ENCODE results near the gene RBM15B. TPM values are rescaled to one million over a fixed set of nuclear protein-coding genes. Genes with fewer than 3 reads are reported as not detected.

The RBM15B gene
- 38.8 and 40.6 TPM in 2 replicates for total RNA-seq

GRCh38 chr3:51391075-51391565 lies at the start of gene RBM15B:
Gene RBM15B (plus strand): TSS chr3:51391285. CDS start chr3:51391400, 115 bp downstream.

DNA sequence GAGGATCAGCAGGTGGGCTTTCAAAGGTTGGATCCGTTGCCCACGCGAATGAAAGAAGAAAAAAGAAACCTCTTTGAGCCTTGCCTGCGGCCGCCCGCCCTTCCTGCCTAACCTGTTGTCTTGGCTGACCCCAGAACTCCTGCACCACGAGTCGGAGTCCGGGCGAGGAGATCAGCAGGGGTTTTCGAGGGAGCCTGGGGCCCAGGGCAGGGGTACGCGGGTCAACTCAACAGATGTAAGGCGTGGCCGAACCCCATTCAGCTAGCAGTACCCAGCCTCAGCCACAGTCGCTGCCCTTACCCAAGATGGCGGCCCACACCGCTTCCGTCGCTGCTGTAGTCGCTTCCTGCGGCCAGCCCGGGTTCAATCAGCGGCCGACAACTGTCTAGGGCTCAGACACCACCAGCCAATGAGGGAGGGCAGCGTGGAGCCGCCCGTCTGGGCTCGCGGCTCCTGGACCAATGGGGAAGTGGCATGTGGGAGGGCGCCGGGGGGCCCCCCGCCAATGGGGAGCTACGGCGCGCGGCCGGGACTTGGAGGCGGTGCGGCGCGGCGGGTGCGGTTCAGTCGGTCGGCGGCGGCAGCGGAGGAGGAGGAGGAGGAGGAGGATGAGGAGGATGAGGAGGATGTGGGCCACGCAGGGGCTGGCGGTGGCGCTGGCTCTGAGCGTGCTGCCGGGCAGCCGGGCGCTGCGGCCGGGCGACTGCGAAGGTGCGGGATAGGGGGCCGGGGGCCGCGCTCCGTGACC lies 6.2 kb upstream of the RBM15B start, which contains the start of gene MANF:
TSS of gene MANF (plus strand) at position 566 of the 748 bp plus-strand sequence. CDS start at position 618, 52 bp downstream.

Other genes starting within 250 kb of the RBM15B start
- gene MANF, start 6.0 kb upstream of the RBM15B start, total RNA-seq: 69.6 and 86.7 TPM in 2 replicates
- gene DCAF1, start 108.7 kb downstream of the RBM15B start, total RNA-seq: 20.5 and 22.4 TPM in 2 replicates
- 15.4 and 15.9 TPM in 2 replicates for gene RAD54L2, start 147.4 kb downstream of the RBM15B start, total RNA-seq